CD4-positive, alpha-beta T cell treated with Interferon gamma for 1 hour (primary cell): ENCODE results near the gene CHRNA3.

Experiments
- DNase-seq: peaks from one replicate; pipeline ENCODE4 v3.0.0-alpha.2; 2020

The CHRNA3 gene

DNA sequence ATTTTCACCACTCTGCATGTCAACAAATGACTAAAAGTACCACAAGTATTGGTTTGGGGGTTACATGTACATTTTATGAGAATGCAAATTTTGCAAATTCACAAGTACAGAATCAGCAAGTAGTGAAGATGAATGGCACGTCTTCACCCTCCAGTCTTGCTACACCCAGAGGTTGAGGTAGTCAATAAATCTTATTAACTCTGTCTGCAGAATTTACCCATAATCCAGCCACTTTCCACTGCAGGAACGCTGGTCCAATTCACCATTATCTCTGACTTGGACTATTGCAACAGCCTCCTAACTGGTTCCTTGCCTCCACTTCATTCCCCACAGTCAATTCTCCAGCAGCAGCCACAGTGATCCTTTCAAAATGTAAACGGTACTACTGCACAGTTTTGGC is 70.0 kb downstream of the CHRNA3 start:
- no peak for DNase-seq

DNA sequence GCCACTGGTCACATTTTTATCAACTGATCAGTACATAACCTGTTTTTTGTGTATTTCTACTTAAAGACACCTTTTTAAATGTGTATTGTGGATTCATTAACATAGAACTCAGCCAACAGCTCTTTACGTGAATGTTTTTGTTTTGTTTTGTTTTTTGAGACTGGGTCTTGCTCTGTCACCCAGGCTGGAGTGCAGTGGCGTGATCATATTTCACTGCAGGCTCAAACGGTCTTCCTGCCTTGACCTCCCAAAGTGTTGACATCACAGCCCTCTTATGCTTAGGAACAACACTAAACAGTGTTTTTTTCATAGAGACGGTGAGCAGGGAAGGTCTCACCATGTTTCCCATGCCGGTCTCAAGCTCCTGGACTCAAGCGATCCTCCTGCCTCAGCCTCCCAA is 70.6 kb downstream of the CHRNA3 start:
- no peak for DNase-seq
